ENCODE results near the gene KBTBD2.
"Not testable (repeated sequence)": the region's sequence is repeated elsewhere in the genome, so short reads cannot be mapped to it uniquely, and the experiment has no call there.

KBTBD2 gene

DNA sequence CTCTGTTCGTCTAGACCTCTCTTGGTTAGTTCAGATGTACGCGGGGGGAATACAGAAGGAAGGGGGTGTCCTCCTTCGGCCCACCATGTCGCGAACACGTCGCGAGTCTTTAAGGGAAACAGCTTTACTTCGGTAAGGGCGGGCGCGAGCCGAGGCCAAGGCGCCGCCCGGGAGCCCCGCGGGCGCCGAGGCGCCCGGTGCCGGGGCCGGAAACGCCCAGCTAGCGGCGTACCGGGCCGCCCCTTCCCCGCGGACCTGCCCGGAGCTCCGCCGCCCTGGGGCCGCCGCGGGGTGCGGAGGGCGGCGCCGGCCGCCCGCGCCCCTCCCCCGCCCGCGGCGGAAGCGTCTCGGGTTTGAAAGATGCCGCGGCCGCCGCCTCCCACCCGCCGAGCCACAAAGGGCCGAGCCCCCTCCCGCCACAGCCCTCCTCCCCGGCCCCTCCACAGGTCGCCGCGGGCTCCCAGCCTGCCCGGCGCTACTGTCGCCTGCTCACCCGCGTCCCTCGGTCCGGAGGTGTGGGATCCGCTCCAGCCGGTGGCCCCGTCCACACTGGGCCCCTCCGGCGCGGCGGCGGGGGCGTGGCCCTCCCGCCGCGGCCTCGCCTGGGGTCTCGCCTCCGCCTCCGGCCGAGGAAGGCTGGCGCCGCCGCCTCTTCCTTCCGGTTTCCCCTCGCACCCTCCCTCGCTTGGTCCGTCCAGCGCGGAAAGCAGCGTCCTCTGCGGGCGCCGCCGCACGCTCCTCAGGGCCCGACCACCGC, at the start of gene KBTBD2:
Gene KBTBD2, minus strand, starts transcription at position 718 of the 757 bp plus-strand sequence. CDS start 12,156 bp downstream, outside the sequence.
- peak; percentile 82 for DNase-seq

GRCh38 chr7:32941181-32941580, 49.6 kb upstream of the KBTBD2 start:
- peak; percentile 66 for DNase-seq

GRCh38 chr7:32937344-32938174, 46.0 kb upstream of the KBTBD2 start:
- no peak for DNase-seq

- no peak for DNase-seq
Measured at GRCh38 chr7:32936689-32937088, 45.1 kb upstream of the KBTBD2 start.

GRCh38 chr7:32935558-32935957, 44.0 kb upstream of the KBTBD2 start:
- no peak for DNase-seq

GRCh38 chr7:32930378-32930777, 38.8 kb upstream of the KBTBD2 start:
- no peak for DNase-seq

DNA sequence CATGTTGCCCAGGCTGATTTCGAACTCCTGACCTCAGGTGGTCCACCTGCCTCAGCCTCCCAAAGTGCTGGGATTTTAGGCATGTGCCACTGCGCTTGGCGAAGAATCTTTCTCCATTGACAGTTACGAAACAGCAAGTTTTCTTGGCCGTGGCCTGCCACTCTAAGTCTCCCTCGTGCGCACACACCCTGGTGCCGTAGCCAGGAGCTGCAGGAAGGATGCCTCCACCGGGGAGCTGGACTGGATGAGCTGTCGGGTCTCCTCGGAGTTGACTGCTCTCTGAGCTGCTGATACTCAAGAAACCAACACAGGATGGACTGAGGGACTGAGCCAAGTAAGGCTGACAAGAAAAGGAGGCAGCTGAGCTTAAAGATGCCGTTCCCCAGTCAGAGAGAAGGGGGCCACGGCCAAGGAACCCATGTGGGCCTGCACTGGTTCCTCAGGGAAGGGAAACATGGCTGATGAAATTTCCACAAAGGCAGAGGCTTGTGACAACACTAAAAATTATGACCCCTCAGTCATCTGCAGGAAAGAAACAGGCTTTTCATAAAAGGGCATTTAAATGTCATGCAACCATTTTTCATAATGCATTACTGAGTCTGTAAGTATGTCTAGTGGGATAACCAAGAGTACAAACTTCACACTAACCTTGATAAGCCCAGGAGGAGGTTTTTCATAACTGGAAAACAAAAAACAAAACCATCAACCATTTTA, 38.0 kb upstream of the KBTBD2 start:
- DNase-seq: no peak

- no peak for DNase-seq
Measured at GRCh38 chr7:32928785-32929298, 37.3 kb upstream of the KBTBD2 start.

- no peak for DNase-seq
Measured at GRCh38 chr7:32921896-32922295, 30.3 kb upstream of the KBTBD2 start.

DNA sequence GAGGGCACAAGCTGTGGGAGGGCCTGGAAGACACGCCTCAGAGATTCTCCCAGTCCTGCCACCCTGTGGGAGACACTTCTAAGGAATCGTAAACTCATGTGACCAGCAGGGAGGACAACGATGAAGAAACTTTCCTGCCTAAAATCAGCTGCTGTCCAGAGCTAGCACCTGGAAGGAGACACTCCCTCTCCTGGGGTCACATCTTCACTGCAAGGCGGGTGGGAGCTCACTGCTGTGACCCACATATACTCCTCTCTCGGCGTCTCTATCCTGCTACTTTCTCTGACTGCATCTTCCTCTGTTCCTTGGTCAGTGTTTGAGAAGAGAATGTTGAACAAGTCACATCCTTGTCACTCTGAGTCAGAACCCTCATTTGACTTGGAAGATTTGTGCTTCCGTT, 25.4 kb upstream of the KBTBD2 start:
- not testable (repeated sequence) for DNase-seq

DNA sequence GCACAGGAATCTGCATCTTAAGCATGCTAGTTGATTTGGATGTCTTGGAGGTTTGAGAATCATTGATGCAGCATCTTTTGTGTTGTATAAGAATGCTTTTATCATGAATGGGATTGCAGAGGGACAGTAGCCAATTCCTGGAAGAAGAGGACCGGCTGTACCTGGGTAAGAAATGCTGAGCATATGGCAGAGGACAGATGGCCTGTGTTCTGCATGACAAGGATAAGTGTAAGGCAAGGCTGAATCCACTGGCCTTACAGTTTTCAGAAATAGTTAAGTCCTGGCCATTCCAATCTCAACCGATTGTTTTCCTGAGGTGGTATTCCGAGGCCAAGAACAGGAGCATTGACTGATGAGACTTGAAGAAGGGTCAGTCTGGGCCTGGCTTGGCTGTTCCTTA, 24.4 kb upstream of the KBTBD2 start:
- no peak for DNase-seq

- no peak for DNase-seq
Measured at GRCh38 chr7:32915041-32915536, 23.5 kb upstream of the KBTBD2 start.

GRCh38 chr7:32914184-32914583, 22.6 kb upstream of the KBTBD2 start:
- DNase-seq: no peak

GRCh38 chr7:32910195-32910594, 18.6 kb upstream of the KBTBD2 start:
- no peak for DNase-seq

- peak; percentile 99 for DNase-seq
Measured at GRCh38 chr7:32905175-32905662, 13.7 kb upstream of the KBTBD2 start.

- no peak for DNase-seq
Measured at GRCh38 chr7:32901629-32902028, 10.1 kb upstream of the KBTBD2 start.

DNA sequence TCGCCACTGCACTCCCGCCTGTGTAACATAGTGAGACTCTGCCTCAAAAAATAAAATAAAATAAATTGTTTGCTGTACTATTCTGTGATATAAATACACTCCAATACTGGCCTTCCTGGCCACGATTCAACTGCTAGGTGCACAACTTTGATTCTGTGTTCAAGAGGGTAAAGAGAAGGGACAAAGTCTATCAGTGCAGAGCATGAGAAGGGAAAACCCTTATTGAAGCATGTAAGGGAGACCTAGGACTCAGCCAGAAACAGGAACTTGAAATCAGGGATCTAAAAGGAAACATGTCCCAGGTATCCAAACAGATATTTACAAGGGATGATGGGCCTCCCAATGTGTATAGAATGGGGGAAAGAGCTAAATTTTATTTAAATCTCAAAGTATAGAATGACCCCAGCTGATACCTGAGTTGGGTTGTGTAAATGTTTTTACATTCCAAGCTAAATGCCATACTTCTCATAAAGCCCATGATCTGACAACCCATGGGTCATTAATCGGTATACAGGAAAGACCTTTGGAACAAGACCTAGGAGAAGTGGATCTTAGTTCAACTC, 9.0 kb upstream of the KBTBD2 start:
- DNase-seq: no peak

DNA sequence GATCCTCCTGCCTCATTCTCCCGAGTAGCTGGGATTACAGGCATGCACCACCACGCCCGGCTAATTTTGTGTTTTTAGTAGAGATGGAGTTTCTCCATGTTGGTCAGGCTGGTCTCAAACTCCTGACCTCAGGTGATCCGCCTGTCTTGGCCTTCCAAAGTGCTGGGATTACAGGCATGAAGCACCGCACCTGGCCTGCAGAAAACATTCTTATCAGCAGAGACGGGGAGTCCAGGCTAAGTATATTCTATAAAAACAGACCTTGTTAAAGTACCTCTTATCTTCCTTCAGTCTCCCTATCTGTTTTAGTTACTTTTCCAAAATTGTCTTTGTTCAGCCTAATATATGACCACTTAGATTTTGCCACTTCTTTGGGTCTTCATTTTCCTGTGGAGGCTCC, 5.8 kb upstream of the KBTBD2 start:
- DNase-seq: not testable (repeated sequence)

DNA sequence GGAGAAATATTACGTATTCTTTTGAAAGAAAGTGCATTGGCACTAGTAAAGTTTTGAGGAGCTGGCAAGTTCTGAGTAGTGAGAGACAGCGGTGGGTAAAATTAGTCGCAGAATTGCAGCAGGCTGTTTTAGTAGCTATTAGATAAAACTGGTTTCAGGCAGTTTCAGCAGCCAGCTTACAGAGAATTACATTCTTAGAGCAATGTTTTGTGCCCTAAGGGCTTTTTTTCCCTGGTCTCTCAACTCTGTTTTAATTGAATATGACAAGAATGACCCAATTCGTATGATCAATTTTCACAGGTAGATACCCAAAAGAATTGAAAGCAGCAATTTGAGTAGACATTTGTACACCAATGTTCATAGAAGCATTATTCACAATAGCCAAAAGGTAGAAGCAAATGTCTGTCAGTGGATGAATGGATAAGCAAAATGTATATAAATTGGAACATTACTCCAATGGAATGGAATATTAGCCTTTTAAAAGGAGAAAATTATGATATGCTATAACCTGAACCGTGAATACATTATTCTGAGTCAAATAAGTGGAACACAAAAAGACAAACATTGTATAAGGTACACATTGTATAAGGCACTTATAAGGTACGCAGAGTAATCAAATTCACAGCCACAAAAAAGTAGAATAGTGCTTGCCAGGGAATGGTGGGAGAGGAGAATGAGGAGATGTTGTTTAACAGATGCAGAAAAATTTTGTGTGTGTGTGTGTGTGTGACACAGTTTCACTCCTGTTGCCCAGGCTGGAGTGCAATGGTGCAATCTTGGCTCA, 5.2 kb upstream of the KBTBD2 start:
- DNase-seq: no peak

DNA sequence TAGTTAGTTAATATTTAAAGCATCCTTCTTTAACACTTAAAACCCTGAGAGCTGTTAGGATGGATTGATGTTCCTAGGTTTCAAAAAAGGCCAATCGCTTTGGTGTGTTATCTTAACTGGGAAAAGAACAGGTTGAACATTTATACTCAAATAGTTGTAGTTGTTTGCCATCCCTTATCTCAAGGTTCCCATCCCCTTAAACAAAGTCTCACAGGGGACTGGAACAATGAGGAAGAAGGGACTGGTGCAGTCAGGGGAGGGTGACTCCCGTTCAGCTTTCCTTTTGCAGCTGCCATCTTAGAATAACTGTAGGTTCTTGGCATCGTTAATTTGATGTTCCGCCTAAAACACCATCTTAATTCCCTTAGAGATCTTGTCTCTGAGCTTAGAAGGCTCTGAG, 2.6 kb upstream of the KBTBD2 start:
- no peak for DNase-seq

DNA sequence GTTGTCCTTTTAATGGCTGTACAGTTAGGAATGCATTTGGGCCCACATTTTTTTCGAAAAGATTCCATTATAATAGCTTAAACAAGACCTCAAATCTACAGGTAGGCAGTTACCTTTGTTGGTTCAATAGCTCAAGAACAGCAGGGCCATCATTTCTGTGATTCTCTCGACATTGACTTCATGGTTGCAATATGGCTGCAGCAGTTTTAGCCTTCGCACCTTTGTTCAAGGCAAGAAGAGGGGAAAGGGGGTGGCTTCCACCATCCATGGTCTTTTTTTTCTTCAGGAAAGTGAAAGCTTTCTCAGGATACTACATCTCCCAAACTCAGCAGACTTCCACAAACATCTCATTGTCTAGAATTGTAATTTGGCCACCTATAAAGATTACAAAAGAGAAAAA, 2.2 kb upstream of the KBTBD2 start:
- DNase-seq: no peak

GRCh38 chr7:32893207-32893524, 1.6 kb upstream of the KBTBD2 start:
- no peak for DNase-seq

Measured in NCI-H526 treated with DMSO at 0.1 percent for 48 hours (cell line).